Measurements from ENCODE around the gene TOR3A. TPM values are rescaled to one million over a fixed set of nuclear protein-coding genes. Genes with fewer than 3 reads are reported as not detected.

The TOR3A gene
- total RNA-seq, 1 experiment from 2014 or later: 27.0 TPM

DNA sequence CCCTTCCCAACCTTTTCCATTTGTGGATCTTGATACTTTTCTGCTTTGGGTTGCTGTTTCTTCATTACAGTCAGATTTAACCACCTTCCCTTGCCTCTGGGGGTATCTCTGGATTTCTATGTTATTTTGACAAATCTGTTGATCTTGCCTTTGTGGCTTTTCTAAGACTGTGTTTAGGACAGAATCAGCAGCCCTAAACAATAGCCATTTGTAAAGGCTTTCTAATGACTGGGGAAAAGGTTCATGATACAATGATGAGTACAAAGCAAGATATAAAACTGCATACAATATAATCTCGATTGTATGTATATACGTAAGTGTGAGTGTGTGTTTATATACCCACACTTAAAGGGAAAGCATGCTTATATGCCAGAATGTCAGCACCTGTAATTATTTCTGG lies 28.4 kb upstream of the TOR3A start:
- H3K27ac ChIP-seq (ENCODE audit: low read depth, low read length): no peak overlapping the region
- TF ChIP-seq EZH2phosphoT487 (IDR thresholded peaks at IDR 0.05; ENCODE audit: borderline replicate concordance) (no peak), YY1 (IDR thresholded peaks at IDR 0.05; ENCODE audit: extremely low read depth, insufficient replicate concordance, low read depth, low read length) (no peak), SIN3A (IDR thresholded peaks at IDR 0.05; ENCODE audit: low read depth) (no peak), ELF1 (IDR thresholded peaks at IDR 0.05; ENCODE audit: borderline replicate concordance, low read depth) (no peak), ZFX (IDR thresholded peaks at IDR 0.05) (no peak), SP1 (IDR thresholded peaks at IDR 0.05; ENCODE audit: low read depth) (no peak), CEBPB (IDR thresholded peaks at IDR 0.05; ENCODE audit: low read depth) (no peak), POLR2A (IDR thresholded peaks at IDR 0.05; ENCODE audit: borderline replicate concordance, extremely low read depth, insufficient read depth, insufficient read length) (no peak), SRF (IDR thresholded peaks at IDR 0.05; ENCODE audit: low read depth) (no peak), EGR1 (IDR thresholded peaks at IDR 0.05; ENCODE audit: low read depth) (no peak), EZH2 (IDR thresholded peaks at IDR 0.05) (no peak), RAD21 (IDR thresholded peaks at IDR 0.05; ENCODE audit: low read depth) (no peak), ZNF274 (IDR thresholded peaks at IDR 0.05; ENCODE audit: low read depth, low read length) (no peak), FOSL1 (IDR thresholded peaks at IDR 0.05; ENCODE audit: low read depth) (no peak)
- TF ChIP-seq, protein P1, sequence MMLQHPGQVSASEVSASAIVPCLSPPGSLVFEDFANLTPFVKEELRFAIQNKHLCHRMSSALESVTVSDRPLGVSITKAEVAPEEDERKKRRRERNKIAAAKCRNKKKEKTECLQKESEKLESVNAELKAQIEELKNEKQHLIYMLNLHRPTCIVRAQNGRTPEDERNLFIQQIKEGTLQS (IDR thresholded peaks at IDR 0.05): no peak
- TF ChIP-seq, protein P2, sequence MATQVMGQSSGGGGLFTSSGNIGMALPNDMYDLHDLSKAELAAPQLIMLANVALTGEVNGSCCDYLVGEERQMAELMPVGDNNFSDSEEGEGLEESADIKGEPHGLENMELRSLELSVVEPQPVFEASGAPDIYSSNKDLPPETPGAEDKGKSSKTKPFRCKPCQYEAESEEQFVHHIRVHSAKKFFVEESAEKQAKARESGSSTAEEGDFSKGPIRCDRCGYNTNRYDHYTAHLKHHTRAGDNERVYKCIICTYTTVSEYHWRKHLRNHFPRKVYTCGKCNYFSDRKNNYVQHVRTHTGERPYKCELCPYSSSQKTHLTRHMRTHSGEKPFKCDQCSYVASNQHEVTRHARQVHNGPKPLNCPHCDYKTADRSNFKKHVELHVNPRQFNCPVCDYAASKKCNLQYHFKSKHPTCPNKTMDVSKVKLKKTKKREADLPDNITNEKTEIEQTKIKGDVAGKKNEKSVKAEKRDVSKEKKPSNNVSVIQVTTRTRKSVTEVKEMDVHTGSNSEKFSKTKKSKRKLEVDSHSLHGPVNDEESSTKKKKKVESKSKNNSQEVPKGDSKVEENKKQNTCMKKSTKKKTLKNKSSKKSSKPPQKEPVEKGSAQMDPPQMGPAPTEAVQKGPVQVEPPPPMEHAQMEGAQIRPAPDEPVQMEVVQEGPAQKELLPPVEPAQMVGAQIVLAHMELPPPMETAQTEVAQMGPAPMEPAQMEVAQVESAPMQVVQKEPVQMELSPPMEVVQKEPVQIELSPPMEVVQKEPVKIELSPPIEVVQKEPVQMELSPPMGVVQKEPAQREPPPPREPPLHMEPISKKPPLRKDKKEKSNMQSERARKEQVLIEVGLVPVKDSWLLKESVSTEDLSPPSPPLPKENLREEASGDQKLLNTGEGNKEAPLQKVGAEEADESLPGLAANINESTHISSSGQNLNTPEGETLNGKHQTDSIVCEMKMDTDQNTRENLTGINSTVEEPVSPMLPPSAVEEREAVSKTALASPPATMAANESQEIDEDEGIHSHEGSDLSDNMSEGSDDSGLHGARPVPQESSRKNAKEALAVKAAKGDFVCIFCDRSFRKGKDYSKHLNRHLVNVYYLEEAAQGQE (IDR thresholded peaks at IDR 0.05; ENCODE audit: low read depth): no peak
- TF ChIP-seq, protein P3, sequence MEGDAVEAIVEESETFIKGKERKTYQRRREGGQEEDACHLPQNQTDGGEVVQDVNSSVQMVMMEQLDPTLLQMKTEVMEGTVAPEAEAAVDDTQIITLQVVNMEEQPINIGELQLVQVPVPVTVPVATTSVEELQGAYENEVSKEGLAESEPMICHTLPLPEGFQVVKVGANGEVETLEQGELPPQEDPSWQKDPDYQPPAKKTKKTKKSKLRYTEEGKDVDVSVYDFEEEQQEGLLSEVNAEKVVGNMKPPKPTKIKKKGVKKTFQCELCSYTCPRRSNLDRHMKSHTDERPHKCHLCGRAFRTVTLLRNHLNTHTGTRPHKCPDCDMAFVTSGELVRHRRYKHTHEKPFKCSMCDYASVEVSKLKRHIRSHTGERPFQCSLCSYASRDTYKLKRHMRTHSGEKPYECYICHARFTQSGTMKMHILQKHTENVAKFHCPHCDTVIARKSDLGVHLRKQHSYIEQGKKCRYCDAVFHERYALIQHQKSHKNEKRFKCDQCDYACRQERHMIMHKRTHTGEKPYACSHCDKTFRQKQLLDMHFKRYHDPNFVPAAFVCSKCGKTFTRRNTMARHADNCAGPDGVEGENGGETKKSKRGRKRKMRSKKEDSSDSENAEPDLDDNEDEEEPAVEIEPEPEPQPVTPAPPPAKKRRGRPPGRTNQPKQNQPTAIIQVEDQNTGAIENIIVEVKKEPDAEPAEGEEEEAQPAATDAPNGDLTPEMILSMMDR (IDR thresholded peaks at IDR 0.05 in 2 of 3, conservative IDR thresholded peaks at IDR 0.05 in 1 of 3; ENCODE audit: borderline replicate concordance in 1 of 3, insufficient read depth in 1 of 3, low read depth in 2 of 3, low read length in 2 of 3): no peak
- TF ChIP-seq, protein P4, sequence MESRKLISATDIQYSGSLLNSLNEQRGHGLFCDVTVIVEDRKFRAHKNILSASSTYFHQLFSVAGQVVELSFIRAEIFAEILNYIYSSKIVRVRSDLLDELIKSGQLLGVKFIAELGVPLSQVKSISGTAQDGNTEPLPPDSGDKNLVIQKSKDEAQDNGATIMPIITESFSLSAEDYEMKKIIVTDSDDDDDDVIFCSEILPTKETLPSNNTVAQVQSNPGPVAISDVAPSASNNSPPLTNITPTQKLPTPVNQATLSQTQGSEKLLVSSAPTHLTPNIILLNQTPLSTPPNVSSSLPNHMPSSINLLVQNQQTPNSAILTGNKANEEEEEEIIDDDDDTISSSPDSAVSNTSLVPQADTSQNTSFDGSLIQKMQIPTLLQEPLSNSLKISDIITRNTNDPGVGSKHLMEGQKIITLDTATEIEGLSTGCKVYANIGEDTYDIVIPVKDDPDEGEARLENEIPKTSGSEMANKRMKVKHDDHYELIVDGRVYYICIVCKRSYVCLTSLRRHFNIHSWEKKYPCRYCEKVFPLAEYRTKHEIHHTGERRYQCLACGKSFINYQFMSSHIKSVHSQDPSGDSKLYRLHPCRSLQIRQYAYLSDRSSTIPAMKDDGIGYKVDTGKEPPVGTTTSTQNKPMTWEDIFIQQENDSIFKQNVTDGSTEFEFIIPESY (IDR thresholded peaks at IDR 0.05; ENCODE audit: extremely low read depth, insufficient replicate concordance, low read length): no peak
- H4K20me1 ChIP-seq (ENCODE audit: insufficient read depth): no peaks in the 10 kb centered on the region
- POLR2A ChIA-PET: no interaction called here
- no TSS peak for BruUV-seq (replicated peaks)
- H3K9me3 ChIP-seq (ENCODE audit: control insufficient read depth in 1 of 2, insufficient read depth in 1 of 2, low read depth in 1 of 2, low read length in 2 of 2): no peaks in the 10 kb centered on the region; a peak in 1 of 4 replicates
- RAD21 ChIA-PET (ENCODE audit: low non-redundant PET in 1 of 2, low total read pairs in 2 of 2, uncharacterized antibody in 2 of 2, unreplicated experiment in 2 of 2): no interaction called here
- no peaks in the 10 kb centered on the region for H3K79me2 ChIP-seq (ENCODE audit: insufficient read depth, low read length)
- DNase-seq (ENCODE audit: low read depth, low spot score) (no peak), ATAC-seq (no peak)
- no peak overlapping the region for H2AFZ ChIP-seq (ENCODE audit: low read depth, low read length, poor library complexity, severe bottlenecking)
- intact Hi-C loops (cut with micrococcal nuclease): no loop called here
- H3K27me3 ChIP-seq (ENCODE audit: insufficient read depth, low read length): no peaks in the 10 kb centered on the region
- H3K9me2 ChIP-seq (ENCODE audit: insufficient read depth): no peaks in the 10 kb centered on the region
- CTCF ChIA-PET: no interaction called here
- H3K4me1 ChIP-seq (ENCODE audit: control insufficient read depth in 1 of 2, insufficient read depth in 2 of 2, low read length in 2 of 2): peaks cover 0 to 3% of the 10 kb centered on the region in 2 experiments; a peak in 1 of 4 replicates
- no peak overlapping the region for H3K9ac ChIP-seq (ENCODE audit: low read length)
- H3K36me3 ChIP-seq (ENCODE audit: control insufficient read depth in 1 of 2, insufficient read depth in 2 of 2, low read length in 2 of 2): peaks cover 2 to 16% of the 10 kb centered on the region in 2 experiments; a peak in 2 of 4 replicates
- no peak overlapping the region for H3K4me2 ChIP-seq (ENCODE audit: low read length)
- H3K4me3 ChIP-seq (replicated peaks in 1 of 2; ENCODE audit: low read depth in 1 of 2, low read length in 2 of 2): no peak overlapping the region

All from HCT116 (cell line).